GM10248 (cell line): ENCODE measurements around the gene PDE6B.

ENCODE experiments used
- CTCF ChIA-PET: fragments of 300-600 bp; sonication (Branson Sonifier 250); formaldehyde crosslinking; extraction: SDS; loops from one replicate; lab custom pipeline; 2021; ENCODE audit warnings: antibody characterized with exemption; lab: Yijun Ruan, JAX
- POLR2A ChIA-PET: fragments of 350-650 bp; sonication (Branson Sonifier 250); formaldehyde crosslinking; extraction: SDS; loops from one replicate; lab custom pipeline; 2020; ENCODE audit warnings: antibody characterized with exemption; lab: Yijun Ruan, JAX
- DNase-seq: peaks from one replicate; pipeline ENCODE4 v3.0.0; 2012; ENCODE audit errors: extremely low spot score
- TF ChIP-seq, protein P1 (sequence below): IDR thresholded peaks from 2 replicates; pipeline ENCODE4 v1.5.1; 2012; ENCODE audit warnings: mild to moderate bottlenecking, low read depth; ENCODE audit errors: extremely low read depth, missing control alignments, control extremely low read depth

PDE6B gene

DNA sequence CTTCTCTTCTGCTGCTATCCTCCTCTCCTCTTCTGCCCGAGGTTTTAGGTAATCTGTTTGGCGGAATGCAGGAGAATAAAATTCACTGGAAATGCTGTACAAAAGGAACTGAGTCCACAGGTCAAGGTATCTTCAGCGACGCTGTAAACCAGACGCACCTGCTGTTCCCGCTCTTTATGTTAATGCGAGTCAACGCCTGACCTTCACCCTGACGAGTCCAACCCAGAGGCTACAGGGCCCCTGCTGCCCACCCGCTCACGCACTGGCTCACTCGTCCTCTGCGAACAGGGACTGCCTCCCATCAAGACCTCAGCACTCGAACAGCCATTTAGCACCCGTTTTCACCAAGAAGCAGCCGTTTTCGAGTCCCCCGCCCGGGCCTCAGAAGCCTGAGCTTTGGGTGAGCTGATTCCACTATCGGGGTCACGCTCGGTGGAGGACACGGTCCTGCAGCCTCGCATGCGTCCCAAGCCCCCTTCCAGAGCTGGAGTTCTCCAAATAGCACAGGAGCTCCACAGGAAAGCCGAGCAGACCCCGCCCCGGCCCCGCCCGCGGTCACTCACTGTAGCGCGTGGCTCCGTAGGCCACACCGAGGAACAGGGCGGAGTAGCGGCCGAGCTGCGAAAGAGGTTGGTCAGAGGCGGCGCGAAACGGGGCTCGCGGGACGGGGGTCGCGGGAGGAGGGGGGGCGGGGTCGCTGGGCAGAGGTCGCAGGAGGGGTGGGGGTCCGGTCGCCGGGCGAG, 48.1 kb downstream of the PDE6B start:
- ChIA-PET CTCF (interaction anchor here (0.7 to 3.2 kb wide), 9 partner anchors 9 to 257 kb away, joined by 3 to 22 read pairs (median 4); no protein-coding TSS in a partner anchor), POLR2A (interaction anchor here (0.6 to 0.7 kb wide), 2 partner anchors 248 to 630 kb away, joined by 3 to 6 read pairs; no protein-coding TSS in a partner anchor)
- DNase-seq: no peak
- TF ChIP-seq, protein P1, sequence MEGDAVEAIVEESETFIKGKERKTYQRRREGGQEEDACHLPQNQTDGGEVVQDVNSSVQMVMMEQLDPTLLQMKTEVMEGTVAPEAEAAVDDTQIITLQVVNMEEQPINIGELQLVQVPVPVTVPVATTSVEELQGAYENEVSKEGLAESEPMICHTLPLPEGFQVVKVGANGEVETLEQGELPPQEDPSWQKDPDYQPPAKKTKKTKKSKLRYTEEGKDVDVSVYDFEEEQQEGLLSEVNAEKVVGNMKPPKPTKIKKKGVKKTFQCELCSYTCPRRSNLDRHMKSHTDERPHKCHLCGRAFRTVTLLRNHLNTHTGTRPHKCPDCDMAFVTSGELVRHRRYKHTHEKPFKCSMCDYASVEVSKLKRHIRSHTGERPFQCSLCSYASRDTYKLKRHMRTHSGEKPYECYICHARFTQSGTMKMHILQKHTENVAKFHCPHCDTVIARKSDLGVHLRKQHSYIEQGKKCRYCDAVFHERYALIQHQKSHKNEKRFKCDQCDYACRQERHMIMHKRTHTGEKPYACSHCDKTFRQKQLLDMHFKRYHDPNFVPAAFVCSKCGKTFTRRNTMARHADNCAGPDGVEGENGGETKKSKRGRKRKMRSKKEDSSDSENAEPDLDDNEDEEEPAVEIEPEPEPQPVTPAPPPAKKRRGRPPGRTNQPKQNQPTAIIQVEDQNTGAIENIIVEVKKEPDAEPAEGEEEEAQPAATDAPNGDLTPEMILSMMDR: no peak

DNA sequence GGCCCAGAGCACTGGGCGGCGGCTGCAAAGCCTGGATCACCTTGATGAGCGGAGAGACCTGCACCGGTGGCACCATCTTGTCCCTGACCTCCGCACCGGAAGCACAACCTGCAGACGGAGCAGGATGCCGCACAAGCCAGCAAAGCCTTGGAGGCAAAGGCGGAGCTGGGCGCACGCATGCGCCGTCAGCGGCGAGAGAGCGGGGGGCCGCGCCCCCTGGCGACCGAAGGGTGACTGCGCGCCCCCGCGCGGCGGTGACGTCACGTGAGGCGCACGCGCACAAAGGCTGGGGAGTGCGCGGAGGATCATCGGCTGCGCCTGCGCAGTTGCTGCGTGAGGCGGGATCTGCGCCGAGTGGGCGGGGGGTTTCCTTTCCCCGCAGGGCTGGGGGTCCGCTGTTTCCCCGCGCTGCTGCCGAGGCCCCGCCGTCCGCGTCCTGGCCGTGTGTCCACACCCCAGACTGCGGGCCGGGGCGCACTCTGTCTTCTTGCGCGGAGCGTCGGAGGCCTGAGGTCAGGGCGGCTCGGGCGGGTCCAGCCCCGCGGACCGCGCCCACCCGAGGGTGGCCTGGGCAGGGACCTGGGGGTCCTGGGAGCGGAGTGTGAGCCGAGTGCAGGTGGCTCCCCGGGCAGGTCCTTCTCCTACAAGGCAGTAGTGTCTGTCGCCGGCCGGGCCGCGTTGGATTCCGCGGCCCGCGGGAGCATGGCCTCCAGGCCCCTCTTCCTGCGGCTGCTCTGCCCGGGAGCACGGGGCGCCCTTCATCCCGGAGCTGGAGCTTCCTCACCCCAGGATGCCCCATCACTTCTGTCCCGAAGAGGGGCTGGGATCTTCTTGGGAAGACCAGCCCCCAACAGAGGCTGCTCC, 49.0 kb downstream of the PDE6B start, which contains the start of the genes ATP5ME and MYL5:
TSS of gene ATP5ME (minus strand) at position 105 of the 864 bp plus-strand sequence. CDS start at position 76, 29 bp downstream.
TSS of gene MYL5 (plus strand) at position 371 of the 864 bp plus-strand sequence. CDS start 3,485 bp downstream, outside the sequence.
- POLR2A ChIA-PET: interaction anchor here (0.5 kb wide), 1 partner anchor 24 kb away, joined by 4 read pairs; no protein-coding TSS in a partner anchor
- TF ChIP-seq, protein P1: peak; percentile 90
- CTCF ChIA-PET: interaction anchor here (0.7 to 3.2 kb wide), 9 partner anchors 10 to 256 kb away, joined by 3 to 22 read pairs (median 4); no protein-coding TSS in a partner anchor
- peak; percentile 100 for DNase-seq

DNA sequence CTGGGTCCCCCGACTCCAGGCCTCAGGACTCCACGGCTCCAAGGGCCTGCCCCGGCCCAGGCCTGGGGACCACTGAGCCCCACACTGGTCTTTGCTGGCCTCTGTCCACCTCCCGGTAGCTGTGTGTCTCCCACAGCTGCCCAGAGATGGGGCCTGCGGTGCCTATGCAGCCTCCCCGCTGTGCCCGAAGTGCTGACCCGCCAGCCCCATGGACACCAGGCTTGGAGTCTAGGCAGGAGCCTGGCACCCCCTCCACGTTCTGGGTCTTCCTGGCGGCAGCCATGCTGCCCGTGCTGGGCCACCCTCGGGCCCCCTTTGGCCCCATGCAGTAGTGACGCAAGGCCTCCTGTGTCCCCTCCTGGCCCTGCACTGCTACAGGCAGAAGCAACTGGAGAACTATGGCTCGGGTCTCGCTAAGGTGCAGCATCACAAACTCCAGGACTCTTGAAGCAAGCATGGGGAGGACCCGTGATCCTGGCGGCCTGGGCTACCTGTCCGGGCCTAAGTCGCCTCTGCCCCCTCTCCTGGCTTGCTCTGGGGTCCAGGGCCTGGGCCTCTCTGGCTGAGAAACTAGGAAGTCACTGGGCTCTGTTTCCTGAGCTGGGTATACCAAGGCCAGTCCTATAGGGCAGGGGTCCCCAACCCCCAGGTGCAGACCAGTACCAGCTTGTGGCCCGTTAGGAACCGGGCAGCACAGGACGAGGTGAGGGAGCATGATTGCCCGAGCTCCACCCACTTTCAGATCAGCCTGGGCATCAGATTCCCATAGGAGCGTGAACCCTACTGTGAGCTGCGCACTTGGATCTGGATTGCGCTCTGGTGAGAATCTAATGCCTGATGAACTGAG, 49.9 kb downstream of the PDE6B start:
- CTCF ChIA-PET: interaction anchor here (1.0 to 3.2 kb wide), 7 partner anchors 9 to 312 kb away, joined by 3 to 22 read pairs (median 7); no protein-coding TSS in a partner anchor
- TF ChIP-seq, protein P1: no peak
- POLR2A ChIA-PET: interaction anchor here (0.5 kb wide), 1 partner anchor 164 kb away, joined by 3 read pairs; no protein-coding TSS in a partner anchor
- no peak for DNase-seq

DNA sequence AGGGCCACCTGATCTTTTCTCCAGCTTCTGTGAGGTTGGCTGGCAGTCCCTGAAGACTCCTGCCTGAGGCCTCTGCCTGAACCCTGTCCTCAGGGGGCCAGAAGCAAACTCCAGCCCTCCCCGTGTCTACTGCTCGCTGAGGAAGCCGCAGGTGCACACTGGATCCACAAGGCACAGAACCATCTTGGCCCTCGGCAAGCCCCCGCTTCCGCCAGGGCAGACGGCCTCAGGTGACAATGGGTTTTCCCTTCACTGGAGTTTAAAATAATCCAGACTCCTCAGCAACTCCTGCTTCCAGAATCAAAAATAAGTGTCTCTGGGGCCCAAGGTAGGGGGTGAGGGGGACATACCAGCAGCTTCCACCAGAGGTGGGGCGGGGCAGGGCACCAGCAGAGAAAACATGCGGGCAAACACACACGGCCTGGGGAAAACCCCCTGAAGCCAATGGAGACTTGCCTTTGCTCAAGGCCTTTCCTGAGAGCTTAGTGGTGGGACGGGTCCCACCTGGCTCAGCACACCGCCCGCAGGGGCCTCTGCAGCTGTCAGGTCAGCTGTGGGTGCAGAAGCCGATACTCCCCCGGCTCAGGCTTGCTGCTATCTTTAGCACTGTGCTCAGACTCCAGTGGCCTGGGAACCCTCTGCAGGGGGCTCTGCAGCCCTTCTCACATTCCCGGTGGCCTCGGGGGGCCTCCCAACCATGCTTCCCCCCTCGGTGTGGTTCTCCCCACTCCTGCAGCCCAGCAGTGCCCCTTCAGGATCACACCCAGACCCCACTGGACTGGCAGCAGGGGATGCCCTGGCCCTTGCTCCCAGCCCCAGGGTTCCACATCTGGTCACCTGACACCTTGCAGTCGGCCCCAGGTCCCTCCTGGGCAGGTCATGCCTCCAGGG, 50.9 kb downstream of the PDE6B start:
- TF ChIP-seq, protein P1: no peak
- DNase-seq: peak; percentile 75
- ChIA-PET POLR2A (interaction anchor here (0.5 kb wide), 1 partner anchor 165 kb away, joined by 3 read pairs; no protein-coding TSS in a partner anchor), CTCF (interaction anchor here (1.2 to 3.2 kb wide), 6 partner anchors 8 to 311 kb away, joined by 3 to 22 read pairs (median 9); no protein-coding TSS in a partner anchor)

DNA sequence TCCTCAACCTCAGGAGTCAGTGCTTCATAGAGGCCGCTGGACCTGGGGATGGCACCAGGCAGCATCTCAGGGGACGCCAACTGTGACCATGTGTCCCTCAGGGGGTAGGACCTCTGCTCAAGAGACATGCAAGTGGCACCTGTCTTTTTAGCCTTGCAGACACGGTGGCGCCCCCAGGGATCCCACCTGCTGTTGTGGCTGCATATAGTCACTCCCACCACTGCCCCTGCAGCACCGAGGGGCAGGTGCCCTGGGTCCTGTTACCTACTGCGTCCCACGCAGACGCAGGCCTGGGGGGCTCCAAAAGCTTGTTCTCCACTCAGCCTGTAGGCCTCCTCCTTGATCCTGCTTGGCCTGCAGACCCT, 51.5 kb downstream of the PDE6B start:
- CTCF ChIA-PET: interaction anchor here (1.2 to 1.5 kb wide), 3 partner anchors 14 to 311 kb away, joined by 3 to 4 read pairs (median 4); no protein-coding TSS in a partner anchor
- TF ChIP-seq, protein P1: no peak
- POLR2A ChIA-PET: no interaction called here

More for the DNA sequence above, 51.5 kb downstream of the PDE6B start:
- DNase-seq: no peak
